H1 (cell line): ENCODE data around the gene ADCY3. TPM values are rescaled to one million over a fixed set of nuclear protein-coding genes. Genes with fewer than 3 reads are reported as not detected.

Experiments
- CTCF ChIA-PET: fragments of 300-600 bp; sonication (Branson Sonifier 250); formaldehyde crosslinking; loops from one replicate; lab custom pipeline; 2021; ENCODE audit not compliant: partially characterized antibody; lab: Charles Lee
- POLR2A ChIA-PET: fragments of 300-600 bp; sonication (Branson Sonifier 250); formaldehyde crosslinking; loops from one replicate; lab custom pipeline; 2021; ENCODE audit warnings: inconsistent platforms; ENCODE audit not compliant: partially characterized antibody; lab: Charles Lee
- DNase-seq, 2 experiments: peaks; one replicate each; pipeline versions ENCODE4 v3.0.0 to v3.0.0-alpha.2; 2010 to 2022; ENCODE audit warnings: low spot score in 2 of 2, low read depth in 1 of 2, mixed read lengths in 1 of 2
- FAIRE-seq: peaks from 2 replicates; lab custom pipeline; 2011; peaks lifted over from hg19 to GRCh38; lab: Jason Lieb, UNC
- H2AFZ ChIP-seq: 2 replicates; pipeline ENCODE4 v1.8.1; 2012; ENCODE audit warnings: low read length, inconsistent platforms
- H2AK5ac ChIP-seq: 2 replicates; pipeline ENCODE4 v1.6.1; 2013; ENCODE audit warnings: low read depth, low read length
- H2BK120ac ChIP-seq: replicated peaks from 2 replicates; pipeline ENCODE3; 2013; ENCODE audit warnings: low read depth, low read length, inconsistent platforms
- H2BK12ac ChIP-seq: 2 replicates; pipeline ENCODE4 v1.6.1; 2013; ENCODE audit warnings: low read depth, low read length
- H2BK15ac ChIP-seq: 2 replicates; pipeline ENCODE4 v1.6.1; 2013; ENCODE audit warnings: low read length
- H2BK20ac ChIP-seq: 2 replicates; pipeline ENCODE4 v1.6.1; 2013; ENCODE audit warnings: low read length
- H2BK5ac ChIP-seq: 2 replicates; pipeline ENCODE4 v1.6.1; 2013; ENCODE audit warnings: low read depth, low read length
- H3K14ac ChIP-seq: 2 replicates; pipeline ENCODE4 v1.6.1; 2013; ENCODE audit warnings: inconsistent platforms; ENCODE audit not compliant: insufficient read length
- H3K18ac ChIP-seq: 2 replicates; pipeline ENCODE4 v1.6.1; 2013; ENCODE audit warnings: low read length; ENCODE audit errors: extremely low read depth
- H3K23ac ChIP-seq: 2 replicates; pipeline ENCODE4 v1.6.1; 2013; ENCODE audit warnings: inconsistent platforms; ENCODE audit not compliant: insufficient read length
- H3K23me2 ChIP-seq: 2 replicates; pipeline ENCODE4 v1.6.1; 2013; ENCODE audit warnings: low read depth, low read length
- H3K27ac ChIP-seq: 2 replicates; pipeline ENCODE4 v1.6.1; 2011; ENCODE audit warnings: low read depth, low read length, inconsistent platforms
- H3K27me3 ChIP-seq, 4 experiments: replicated peaks in 1 of 4; 1 replicate in 1 of 4; 2 replicates in 3 of 4; pipeline versions ENCODE4 v1.6.1 to v1.8.1; 2011 to 2013; ENCODE audit warnings: low read length in 3 of 4, mild to moderate bottlenecking in 3 of 4, inconsistent platforms in 2 of 4, mixed read lengths in 2 of 4, moderate library complexity in 1 of 4; ENCODE audit not compliant: control insufficient read depth in 3 of 4, insufficient read depth in 3 of 4; ENCODE audit errors: extremely low read depth in 1 of 4
- H3K36me3 ChIP-seq, 4 experiments: 2 replicates each; pipeline versions ENCODE4 v1.6.1 to v1.8.1; 2011 to 2013; ENCODE audit warnings: mild to moderate bottlenecking in 4 of 4, low read length in 3 of 4, moderate library complexity in 2 of 4, control low read depth in 1 of 4, inconsistent platforms in 1 of 4; ENCODE audit not compliant: insufficient read depth in 4 of 4, control insufficient read depth in 2 of 4
- H3K4ac ChIP-seq: replicated peaks from 2 replicates; pipeline ENCODE3; 2013; ENCODE audit warnings: low read length, low read depth, mixed read lengths, inconsistent platforms; ENCODE audit not compliant: insufficient read length
- H3K4me1 ChIP-seq, 4 experiments: replicated peaks in 1 of 4; 1 replicate in 1 of 4; 2 replicates in 3 of 4; pipeline versions ENCODE4 v1.6.1 to v1.8.1; 2011 to 2013; ENCODE audit warnings: low read length in 3 of 4, inconsistent platforms in 2 of 4, mixed read lengths in 1 of 4; ENCODE audit not compliant: insufficient read depth in 4 of 4, control insufficient read depth in 3 of 4
- H3K4me2 ChIP-seq, 2 experiments: 2 replicates each; pipeline versions ENCODE4 v1.6.1 to v1.8.1; 2011 to 2013; ENCODE audit warnings: low read depth in 2 of 2, low read length in 2 of 2, control low read depth in 1 of 2, inconsistent platforms in 1 of 2, mild to moderate bottlenecking in 1 of 2; ENCODE audit not compliant: insufficient read depth in 1 of 2
- H3K4me3 ChIP-seq, 4 experiments: fragments of 200-600, 300-600 bp in 1 of 4; sonication (generic), shearing (Covaris generic), sonication (Bioruptor Twin) in 1 of 4; 2 replicates each; pipeline versions ENCODE4 v1.5.1 to v1.8.1; 2011 to 2016; ENCODE audit warnings: low read length in 4 of 4, low read depth in 3 of 4, control low read depth in 2 of 4, inconsistent platforms in 2 of 4, mild to moderate bottlenecking in 2 of 4, mixed read lengths in 1 of 4, moderate library complexity in 1 of 4; ENCODE audit not compliant: insufficient read depth in 2 of 4; ENCODE audit errors: extremely low read depth in 1 of 4
- H3K56ac ChIP-seq: replicated peaks from 2 replicates; pipeline ENCODE3; 2013; ENCODE audit warnings: low read depth, mild to moderate bottlenecking, mixed read lengths, low read length, inconsistent platforms; ENCODE audit not compliant: insufficient read length
- H3K79me1 ChIP-seq: 2 replicates; pipeline ENCODE4 v1.6.1; 2013; ENCODE audit warnings: low read depth, low read length, control low read depth
- H3K79me2 ChIP-seq, 2 experiments: 2 replicates each; pipeline versions ENCODE4 v1.6.1 to v1.8.1; 2012 to 2013; ENCODE audit warnings: low read length in 2 of 2, mild to moderate bottlenecking in 2 of 2, inconsistent platforms in 1 of 2; ENCODE audit not compliant: insufficient read depth in 2 of 2, control insufficient read depth in 1 of 2
- H3K9ac ChIP-seq, 4 experiments: replicated peaks in 1 of 4; 1 replicate in 1 of 4; 2 replicates in 3 of 4; pipeline versions ENCODE4 v1.6.1 to v1.8.1; 2011 to 2013; ENCODE audit warnings: low read depth in 3 of 4, low read length in 3 of 4, control low read depth in 2 of 4, mild to moderate bottlenecking in 2 of 4, moderate library complexity in 2 of 4, inconsistent platforms in 1 of 4; ENCODE audit errors: extremely low read depth in 1 of 4
- H3K9me3 ChIP-seq, 2 experiments: 2 replicates each; pipeline versions ENCODE4 v1.6.1 to v1.8.1; 2012 to 2013; ENCODE audit warnings: mild to moderate bottlenecking in 2 of 2, moderate library complexity in 2 of 2, control low read depth in 1 of 2, inconsistent platforms in 1 of 2, low read depth in 1 of 2, low read length in 1 of 2, mixed read lengths in 1 of 2; ENCODE audit not compliant: insufficient read depth in 2 of 2
- H4K20me1 ChIP-seq, 2 experiments: replicated peaks in 1 of 2; 2 replicates each; pipeline versions ENCODE3 to v1.8.1; 2011 to 2013; ENCODE audit warnings: inconsistent platforms in 2 of 2, low read length in 2 of 2, mild to moderate bottlenecking in 1 of 2; ENCODE audit not compliant: insufficient read depth in 2 of 2, control insufficient read depth in 1 of 2
- H4K5ac ChIP-seq: 2 replicates; pipeline ENCODE4 v1.6.1; 2013; ENCODE audit warnings: low read length, low read depth, mixed read lengths, inconsistent platforms; ENCODE audit not compliant: insufficient read length
- H4K8ac ChIP-seq: 2 replicates; pipeline ENCODE4 v1.8.0; 2013; ENCODE audit warnings: mild to moderate bottlenecking, moderate library complexity, low read length, inconsistent platforms; ENCODE audit not compliant: insufficient read depth; ENCODE audit errors: extremely low read depth
- H4K91ac ChIP-seq: replicated peaks from 2 replicates; pipeline ENCODE3; 2013; ENCODE audit warnings: low read length, mixed read lengths, inconsistent platforms; ENCODE audit not compliant: insufficient read length
- BRCA1 ChIP-seq: IDR thresholded peaks from 2 replicates; pipeline ENCODE4 v1.6.1; 2012; ENCODE audit warnings: low read depth, low read length, improper control_type of control experiment
- CHD1 ChIP-seq: IDR thresholded peaks from 2 replicates; pipeline ENCODE4 v1.6.1; 2012; ENCODE audit warnings: low read depth, low read length, improper control_type of control experiment
- EGR1 ChIP-seq: IDR thresholded peaks from 2 replicates; pipeline ENCODE4 v1.6.1; 2011; ENCODE audit warnings: low read depth, low read length, borderline replicate concordance
- EP300 ChIP-seq, 2 experiments: IDR thresholded peaks; 1 replicate in 1 of 2; 2 replicates in 1 of 2; pipeline ENCODE4 v1.6.1; 2011 to 2012; ENCODE audit warnings: low read depth in 2 of 2, low read length in 2 of 2, mild to moderate bottlenecking in 2 of 2, borderline replicate concordance in 1 of 2, inconsistent platforms in 1 of 2, moderate library complexity in 1 of 2
- FOSL1 ChIP-seq: IDR thresholded peaks from 2 replicates; pipeline ENCODE4 v1.6.1; 2011; ENCODE audit warnings: mild to moderate bottlenecking, low read depth, low read length, moderate library complexity; ENCODE audit not compliant: insufficient read depth
- GTF2F1 ChIP-seq: IDR thresholded peaks from 2 replicates; pipeline ENCODE4 v1.6.1; 2012; ENCODE audit warnings: low read depth, low read length, improper control_type of control experiment, borderline replicate concordance
- HDAC2 ChIP-seq, 2 experiments: fragments of 300-600 bp in 1 of 2; sonication (generic) in 1 of 2; IDR thresholded peaks; 2 replicates each; pipeline ENCODE4 v1.6.1; 2011 to 2012; ENCODE audit warnings: low read depth in 2 of 2, low read length in 2 of 2, mild to moderate bottlenecking in 2 of 2, moderate library complexity in 2 of 2, borderline replicate concordance in 1 of 2, inconsistent platforms in 1 of 2
- HDAC6 ChIP-seq: IDR thresholded peaks from one replicate; pipeline ENCODE4 v1.7.1; 2012; ENCODE audit warnings: low read depth, mild to moderate bottlenecking, inconsistent platforms, low read length, moderate library complexity
- JUND ChIP-seq: IDR thresholded peaks from 2 replicates; pipeline ENCODE4 v1.6.1; 2011; ENCODE audit warnings: mild to moderate bottlenecking, improper control_type of control experiment, low read length
- KDM4A ChIP-seq: IDR thresholded peaks from one replicate; pipeline ENCODE4 v1.7.1; 2012; ENCODE audit warnings: low read depth, mild to moderate bottlenecking, moderate library complexity, low read length, inconsistent platforms; ENCODE audit not compliant: severe bottlenecking
- POU5F1 ChIP-seq: IDR thresholded peaks from 2 replicates; pipeline ENCODE4 v1.6.1; 2011; ENCODE audit warnings: low read depth, mild to moderate bottlenecking, low read length, moderate library complexity
- RBBP5 ChIP-seq: IDR thresholded peaks from 2 replicates; pipeline ENCODE4 v1.7.1; 2012; ENCODE audit warnings: low read depth, mild to moderate bottlenecking, inconsistent platforms, low read length, moderate library complexity, borderline replicate concordance
- SP2 ChIP-seq: IDR thresholded peaks from 2 replicates; pipeline ENCODE4 v1.6.1; 2012; ENCODE audit warnings: mild to moderate bottlenecking, low read length, inconsistent platforms
- TBP ChIP-seq: IDR thresholded peaks from 2 replicates; pipeline ENCODE4 v1.6.1; 2011; ENCODE audit warnings: low read depth, low read length, improper control_type of control experiment
- WGBS, 2 experiments: shearing (Covaris generic) in 1 of 2; methylation state at CpG; one replicate each; pipeline versions ENCODE4 v1.1.6 to v1.1.7; 2013 to 2015; ENCODE audit warnings: low lambda C conversion rate in 2 of 2, mixed read lengths in 2 of 2, inconsistent platforms in 1 of 2, low coverage in 1 of 2, missing lambda C conversion rate in 1 of 2; ENCODE audit not compliant: insufficient replicate concordance in 2 of 2, insufficient coverage in 1 of 2, insufficient read length in 1 of 2; ENCODE audit errors: extremely low coverage in 1 of 2, missing lambda C conversion rate in 1 of 2; 5-methylcytosine and 5-hydroxymethylcytosine counted together
- polyA plus RNA-seq, 7 experiments: library from polyadenylated mRNA; depleted of rRNA in 3 of 7; stranded (reverse) in 5 of 7; unstranded in 2 of 7; fragments of >200 nt in 5 of 7; fragments of 200-250 nt in 2 of 7; gene quantifications; 1 replicate in 5 of 7; 2 replicates in 1 of 7; 4 replicates in 1 of 7; pipeline versions ENCODE4 v1.2.1 to v1.2.3, GENCODE V29; 2011 to 2013; ENCODE audit warnings: missing spikeins in 2 of 7, mixed read lengths in 2 of 7
- total RNA-seq: library from RNA; stranded (reverse); fragmentation: NEBNext Ultra II Directional; extraction: Animal tissue kit (Norgen Biotek cat#: 25700); gene quantifications from 2 replicates; pipeline ENCODE4 v1.2.1, GENCODE V29; 2021

Gene ADCY3
- total and polyA plus RNA-seq, 2 of the 8 experiments (the other 6 are each of a cell fraction or from before 2014, with no cell fraction given) = 45.1 to 52.9 TPM

GRCh38 chr2:24915796-24916195, 4.2 kb downstream of the ADCY3 start:
- Histone ChIP-seq H3K56ac (no peak overlapping the region), H2BK5ac (no peak overlapping the region), H4K5ac (no peak overlapping the region), H2AFZ (no peak overlapping the region), H3K18ac (no peak overlapping the region), H4K91ac (no peak overlapping the region), H4K8ac (no peak overlapping the region), H2AK5ac (no peak overlapping the region), H3K4ac (no peak overlapping the region), H2BK120ac (no peak overlapping the region), H3K23me2 (peaks cover 3% of the 10 kb centered on the region; the same call in 1 of the 2 replicates), H3K27ac (no peak overlapping the region), H3K23ac (no peak overlapping the region), H3K14ac (no peak overlapping the region), H3K27me3 (no peaks in the 10 kb centered on the region; a peak in 2 of 7 replicates), H4K20me1 (peaks cover 0 to 21% of the 10 kb centered on the region in 2 experiments), H2BK20ac (no peak overlapping the region), H2BK15ac (no peak overlapping the region), H2BK12ac (no peak overlapping the region), H3K4me1 (peaks cover 0 to 13% (median 3%) of the 10 kb centered on the region in 4 experiments; a peak in 5 of 7 replicates), H3K4me2 (no peak overlapping the region), H3K9me3 (peaks cover 0 to under 1% of the 10 kb centered on the region in 2 experiments; a peak in 1 of 4 replicates), H3K9ac (no peak overlapping the region), H3K79me2 (peaks cover 0 to 5% of the 10 kb centered on the region in 2 experiments; a peak in 1 of 4 replicates), H3K4me3 (no peak overlapping the region), H3K79me1 (peaks cover 15% of the 10 kb centered on the region), H3K36me3 (peaks cover 0 to 3% (median 0%) of the 10 kb centered on the region in 4 experiments; a peak in 2 of 8 replicates)
- ChIA-PET CTCF (no interaction called here), POLR2A (no interaction called here)
- no peak for DNase-seq
- no peak for FAIRE-seq
- 88% methylated on average over 4 of the region's 4 CpGs; no CpG with 5 or more reads in 1 of the 2 experiments for WGBS, 2 experiments
- TF ChIP-seq HDAC6 (no peak), BRCA1 (no peak), SP2 (no peak), CHD1 (no peak), FOSL1 (no peak), GTF2F1 (no peak), HDAC2 (IDR thresholded peaks at IDR 0.05; ENCODE audit: borderline replicate concordance in 1 of 2, low read depth in 2 of 2, low read length in 2 of 2) (no peak), KDM4A (no peak), JUND (no peak), POU5F1 (no peak), EGR1 (no peak), EP300 (IDR thresholded peaks at IDR 0.05; ENCODE audit: borderline replicate concordance in 1 of 2, low read depth in 2 of 2, low read length in 2 of 2) (no peak), TBP (no peak), RBBP5 (no peak)
